HG02852 (cell line): ENCODE data around the gene CYREN.

Source experiments
- ATAC-seq: cut with Tn5 transposase; IDR thresholded peaks from one replicate; pipeline ENCODE4 v1.9.1; 2021; ENCODE audit warnings: mild to moderate bottlenecking, moderate library complexity; ENCODE audit not compliant: unreplicated experiment

The CYREN gene

GRCh38 chr7:135197906-135198655, 27.6 kb upstream of the CYREN start:
- ATAC-seq, result no peak

- ATAC-seq, result no peak
Measured at GRCh38 chr7:135197343-135197742, 26.8 kb upstream of the CYREN start.

DNA sequence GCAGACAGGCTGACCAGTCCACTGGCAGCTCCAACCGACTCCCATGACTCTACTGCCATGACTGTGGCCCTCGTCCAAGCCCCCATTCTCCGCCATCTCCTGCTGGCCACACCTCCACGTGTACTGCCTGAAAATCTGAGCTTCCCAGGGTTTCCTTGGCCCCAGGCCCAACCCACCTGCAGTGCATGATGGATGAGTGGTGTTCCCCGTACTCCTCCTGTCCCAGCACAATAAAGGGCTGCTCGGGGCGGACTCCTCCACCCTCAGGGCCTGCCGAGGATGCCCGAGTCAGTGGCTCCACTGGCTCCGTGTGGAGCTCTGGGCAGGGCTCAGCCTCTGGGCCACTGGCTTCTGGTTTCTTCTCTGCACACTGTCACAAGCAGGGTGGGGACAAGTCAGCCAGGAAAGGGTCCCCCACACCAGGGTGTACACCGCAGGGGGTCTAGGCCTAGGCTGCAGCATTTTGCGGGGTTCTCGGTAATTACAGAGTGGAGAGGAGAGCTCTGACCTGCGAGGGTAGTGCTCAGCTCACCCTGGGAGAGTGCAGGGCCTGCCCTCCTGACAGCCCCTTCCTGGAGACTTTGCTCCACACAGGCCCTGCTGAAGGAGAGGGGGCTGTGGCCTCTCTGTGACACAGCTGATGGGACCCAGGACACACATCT, 25.6 kb upstream of the CYREN start:
- no peak for ATAC-seq

- ATAC-seq, result no peak
Measured at GRCh38 chr7:135195156-135195555, 24.6 kb upstream of the CYREN start.

DNA sequence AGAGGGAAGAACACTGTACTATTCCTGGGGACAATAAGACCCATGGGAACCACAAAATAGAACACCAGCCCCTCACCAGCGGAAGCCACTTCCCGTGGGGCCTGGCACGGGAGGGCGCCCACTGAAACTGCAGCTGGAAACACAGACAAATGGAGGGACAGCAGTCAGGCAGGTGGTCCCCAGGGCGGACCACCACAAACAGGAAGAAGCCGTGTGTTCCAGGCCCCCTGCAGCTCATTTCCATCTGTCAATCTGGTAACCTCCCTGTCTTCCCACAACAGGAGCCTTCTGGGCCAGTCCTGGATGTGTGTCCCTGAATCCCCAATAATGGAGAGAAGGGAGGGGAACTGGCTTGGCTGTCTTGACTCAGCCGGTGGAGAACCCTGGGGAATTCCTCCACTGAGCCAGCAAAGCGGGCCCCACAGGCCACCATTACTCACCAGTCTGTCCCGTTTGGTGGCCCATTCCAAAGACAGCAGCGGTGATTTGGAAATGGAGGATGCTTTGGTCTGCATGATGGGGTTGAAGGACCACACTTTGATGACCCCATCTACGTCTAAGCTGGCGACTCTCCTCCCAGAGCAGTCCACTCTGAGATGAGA, 24.1 kb upstream of the CYREN start:
- ATAC-seq, result no peak

DNA sequence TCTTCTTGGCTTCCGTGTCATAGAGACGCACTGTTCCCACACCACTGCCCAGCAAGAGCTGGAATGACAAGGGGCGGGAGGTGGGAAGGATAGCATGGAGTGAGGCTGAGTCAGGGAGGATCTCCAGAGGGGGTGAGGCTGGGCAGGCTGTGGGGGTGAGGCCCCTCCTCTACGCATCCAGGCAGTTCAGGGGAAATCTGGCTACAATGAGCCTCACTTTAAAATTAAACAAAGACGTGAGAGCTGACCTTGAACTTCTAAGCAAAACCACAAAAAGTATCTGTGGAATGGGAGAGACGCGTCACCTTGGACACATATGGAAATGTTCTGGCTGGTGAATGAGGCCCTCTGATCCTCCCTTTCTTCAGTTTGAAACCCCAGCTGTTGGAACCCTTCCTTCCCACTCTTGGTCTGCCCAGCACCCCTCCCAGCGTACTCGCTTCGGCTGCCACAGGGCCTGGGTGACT, 23.1 kb upstream of the CYREN start:
- no peak for ATAC-seq

DNA sequence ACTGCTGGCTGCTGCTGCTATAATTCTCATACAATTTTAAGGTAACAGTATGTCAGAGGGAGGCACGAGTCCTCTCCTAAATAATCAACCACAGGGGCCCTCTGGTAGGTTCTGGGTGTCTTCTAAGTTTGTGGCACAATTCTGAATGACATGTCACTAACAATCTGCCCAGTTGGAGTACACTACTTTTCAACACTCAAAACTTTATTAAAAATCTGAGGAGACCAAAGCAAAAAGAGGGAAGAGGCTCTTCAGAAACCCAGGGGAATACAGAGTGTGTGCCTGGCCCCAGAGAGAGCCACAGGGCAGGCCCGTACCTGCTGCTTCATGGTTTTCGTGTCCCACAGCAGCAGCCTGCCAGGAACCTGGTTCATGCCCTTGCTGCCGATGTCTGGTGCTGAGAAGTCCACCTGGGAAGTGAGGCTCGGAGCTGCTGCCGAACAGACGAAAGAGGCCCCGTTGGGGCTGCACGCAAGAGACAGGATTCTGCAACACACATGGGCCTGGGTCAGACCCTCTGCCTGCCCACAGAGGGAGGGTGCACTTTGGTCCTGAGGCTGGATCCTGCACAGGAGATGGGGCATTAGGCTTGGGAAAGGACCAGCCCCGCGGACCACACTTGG, 22.5 kb upstream of the CYREN start:
- ATAC-seq, result no peak

DNA sequence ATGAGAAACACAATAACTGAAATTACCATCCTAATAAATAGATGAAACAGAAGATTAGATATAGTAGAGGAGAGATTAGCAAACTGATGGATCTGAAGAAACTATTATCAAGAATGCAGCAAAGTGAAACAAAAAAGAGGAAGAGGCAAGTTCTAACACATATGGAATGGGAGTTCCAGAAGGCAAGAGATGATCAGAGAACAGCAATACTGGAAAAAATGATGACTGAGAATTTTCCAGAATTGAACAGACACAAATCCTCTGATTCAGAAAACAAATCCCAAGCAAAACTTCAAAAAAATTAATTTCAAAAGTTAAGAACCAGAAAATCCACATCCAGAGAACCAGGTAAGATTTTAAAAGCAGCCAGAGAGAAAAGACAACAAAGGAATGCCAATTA, 20.2 kb upstream of the CYREN start:
- ATAC-seq, result no peak

GRCh38 chr7:135189961-135190360, 19.5 kb upstream of the CYREN start:
- no peak for ATAC-seq

- no peak for ATAC-seq
Measured at GRCh38 chr7:135189221-135189662, 18.7 kb upstream of the CYREN start.

DNA sequence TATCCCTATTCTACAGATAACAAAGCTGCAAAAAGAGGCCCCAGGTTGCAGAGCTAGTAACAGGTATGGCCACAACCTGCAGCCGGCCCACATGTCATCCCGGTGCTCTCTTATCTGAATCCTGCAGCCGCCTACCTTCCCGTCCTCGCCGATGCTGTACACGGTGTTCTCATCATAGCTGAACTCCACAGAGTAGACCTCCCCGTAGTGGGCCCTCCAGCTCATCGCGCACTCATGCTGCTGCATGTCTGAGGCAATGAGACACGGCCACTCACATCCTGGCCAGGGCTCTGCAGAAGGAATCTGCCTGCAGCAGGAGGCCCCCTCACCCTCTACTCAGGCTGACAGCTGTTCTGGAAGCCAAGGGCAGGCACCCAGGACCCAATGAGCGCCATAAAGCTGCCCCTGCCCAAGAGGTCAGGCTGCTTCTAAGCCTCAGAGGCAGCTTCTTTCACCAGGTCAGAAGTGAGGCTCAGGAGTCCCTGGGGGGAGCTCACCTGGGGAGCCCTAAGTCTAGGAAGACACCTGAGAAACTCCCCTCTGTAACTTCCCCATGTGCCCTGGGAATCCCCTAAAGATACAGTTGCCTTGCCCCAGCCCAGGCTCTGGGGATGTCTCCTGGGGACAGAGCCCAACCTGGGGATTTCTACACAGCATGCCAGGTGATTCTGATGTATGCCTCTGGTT, 17.9 kb upstream of the CYREN start:
- ATAC-seq, result peak; percentile 47

GRCh38 chr7:135186841-135187253, 16.3 kb upstream of the CYREN start:
- peak; percentile 66 for ATAC-seq

DNA sequence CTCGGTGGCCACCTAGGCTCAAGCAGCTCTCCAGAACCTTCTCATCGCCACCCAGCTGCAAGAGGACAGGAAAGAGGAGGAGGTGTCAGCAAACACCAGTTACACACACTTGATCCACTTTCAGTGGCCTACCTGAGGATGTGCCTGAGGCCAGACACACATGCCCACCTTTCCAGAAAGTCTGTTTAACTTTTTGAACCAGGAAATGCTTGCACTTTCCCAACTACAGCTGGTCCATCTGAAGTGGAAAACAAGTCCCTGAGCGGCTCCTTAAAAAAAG, 15.7 kb upstream of the CYREN start:
- no peak for ATAC-seq

GRCh38 chr7:135185471-135186260, 15.2 kb upstream of the CYREN start:
- ATAC-seq, result no peak

DNA sequence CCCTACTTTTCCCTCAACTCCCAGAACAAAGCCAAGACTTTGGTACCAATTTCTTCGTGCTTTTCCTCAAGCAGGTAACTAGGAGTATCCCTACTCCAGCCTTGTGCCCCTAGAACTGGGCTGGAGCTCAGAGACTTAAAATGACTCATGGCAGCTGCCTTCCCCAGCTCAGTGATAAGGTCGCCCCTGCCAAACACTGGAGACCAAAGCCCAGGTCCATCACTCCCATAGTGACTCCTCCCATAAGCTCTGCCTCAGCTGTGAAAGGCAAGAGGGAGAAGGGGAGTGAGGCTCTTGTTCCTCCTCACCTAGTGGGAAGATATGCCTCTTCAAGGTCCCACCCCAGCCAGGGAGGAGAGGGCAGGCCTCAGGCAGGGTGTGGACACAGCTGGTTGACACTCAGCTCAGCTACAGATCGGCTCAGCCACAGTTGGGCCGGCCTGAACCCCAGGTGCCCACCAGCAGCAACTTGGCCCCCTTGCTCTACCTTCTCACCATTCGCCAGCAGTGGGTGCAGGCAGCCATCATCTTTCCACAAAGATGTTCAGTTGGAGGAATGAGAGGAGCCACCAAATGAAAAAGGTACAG, 13.8 kb upstream of the CYREN start:
- ATAC-seq, result no peak

DNA sequence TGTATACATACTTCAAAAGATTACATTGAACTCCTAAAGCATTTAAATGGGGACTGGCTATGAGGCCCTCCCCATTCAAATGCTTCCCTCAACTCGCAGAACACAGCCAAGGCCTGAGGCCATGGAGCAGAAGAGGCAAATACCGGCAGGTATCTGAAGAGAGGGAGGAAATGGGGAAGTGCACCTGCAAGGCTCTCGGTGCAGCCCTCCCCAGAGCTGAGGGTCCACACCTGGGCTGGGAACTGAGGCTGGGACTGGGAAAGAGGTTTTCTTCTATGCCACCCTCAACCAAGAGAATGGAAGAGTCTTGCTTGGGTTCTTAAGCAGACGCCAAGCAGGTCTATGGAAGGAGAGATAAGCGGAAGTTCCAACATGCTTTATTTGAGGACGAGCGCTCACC, 13.0 kb upstream of the CYREN start:
- ATAC-seq, result no peak

DNA sequence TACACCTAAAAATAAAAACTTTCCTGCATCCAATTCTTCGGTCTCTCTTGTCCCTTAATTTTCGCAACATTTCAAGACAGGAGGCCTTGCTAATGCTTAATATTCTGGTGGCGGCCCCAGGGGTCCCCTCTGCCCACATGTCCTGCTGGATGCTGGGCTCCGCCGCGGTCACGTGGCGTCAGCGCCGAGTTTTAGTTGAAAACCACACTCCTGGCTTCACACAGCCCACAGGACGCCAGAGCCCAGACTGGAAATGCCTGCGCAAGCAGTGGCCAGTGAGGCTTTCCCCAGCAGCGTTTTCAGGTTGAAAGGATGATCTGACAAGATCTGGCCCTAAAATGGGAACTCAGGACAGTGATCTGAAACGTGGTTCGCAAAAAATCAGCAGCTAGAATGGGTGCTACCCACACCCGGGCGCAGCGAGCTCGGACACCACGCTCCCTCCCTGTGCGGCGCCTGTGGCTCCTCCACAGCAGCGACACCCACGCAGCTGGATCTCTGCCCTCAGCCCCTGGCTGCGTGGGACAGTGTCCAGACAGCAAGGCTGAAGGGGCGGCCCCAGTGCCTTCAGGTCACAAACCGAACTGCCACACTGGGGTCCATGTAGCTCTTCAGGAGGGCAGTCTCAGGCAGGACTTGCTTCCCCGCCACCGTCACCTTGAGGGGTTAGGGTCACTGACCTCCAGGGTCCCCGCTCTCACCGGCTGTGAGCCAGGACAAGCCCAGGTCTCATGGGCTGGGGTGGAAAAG, 11.6 kb upstream of the CYREN start:
- ATAC-seq, result no peak

- ATAC-seq, result no peak
Measured at GRCh38 chr7:135181261-135181928, 10.9 kb upstream of the CYREN start.

DNA sequence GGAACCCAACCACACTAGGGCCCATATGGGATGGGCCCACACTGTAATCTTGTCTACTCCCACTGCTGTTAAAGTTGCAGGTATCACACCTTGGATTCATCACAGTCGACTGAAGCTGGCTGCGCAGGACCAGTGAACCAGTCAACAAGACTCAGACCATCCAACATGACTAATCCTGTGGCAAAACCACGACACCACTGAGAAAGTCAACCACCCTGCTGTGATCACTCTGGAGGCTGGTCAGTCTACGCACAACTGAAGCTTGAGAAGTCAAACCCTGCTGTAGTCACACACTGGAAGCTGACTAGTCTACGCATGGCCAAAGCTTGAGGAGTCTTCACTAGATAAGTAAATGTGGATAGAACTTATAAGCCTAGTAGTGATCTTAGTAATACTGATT, 9.6 kb upstream of the CYREN start:
- ATAC-seq, result no peak
